A549 (cell line): ENCODE data around the gene TEPSIN. TPM values are rescaled to one million over a fixed set of nuclear protein-coding genes. Genes with fewer than 3 reads are reported as not detected.

ENCODE experiments used
- ATAC-seq, 2 experiments: fragments of 200-7000 bp in 1 of 2; fragments of >200 bp in 1 of 2; cut with Nextera tagmentation in 1 of 2; cut with Tn5 transposase in 1 of 2; 3 replicates each; pipeline versions ENCODE4 v1.8.0 to v1.9.1; 2018 to 2020; ENCODE audit warnings: mild to moderate bottlenecking in 1 of 2, moderate library complexity in 1 of 2
- CTCF ChIA-PET: fragments of 300-600 bp; sonication (Branson Sonifier 250); formaldehyde crosslinking; extraction: SDS; loops from one replicate; lab custom pipeline; 2021; ENCODE audit warnings: antibody characterized with exemption, inconsistent platforms; lab: Yijun Ruan, JAX
- POLR2A ChIA-PET: fragments of 350-600 bp; formaldehyde crosslinking; extraction: SDS; loops from one replicate; lab custom pipeline; 2021; ENCODE audit warnings: antibody characterized with exemption, inconsistent platforms; lab: Yijun Ruan, JAX
- DNase-seq, 2 experiments: peaks; one replicate each; pipeline versions ENCODE4 v3.0.0 to v3.0.0-alpha.2; 2011 to 2016; ENCODE audit warnings: low read depth in 1 of 2, low spot score in 1 of 2
- FAIRE-seq: peaks from 2 replicates; lab custom pipeline; 2011; peaks lifted over from hg19 to GRCh38; lab: Jason Lieb, UNC
- H3K27ac ChIP-seq, 2 experiments: fragments of >200 bp; sonication (Bioruptor Twin); formaldehyde crosslinking; 3 replicates each; pipeline ENCODE4 v1.5.1; 2016 to 2017
- H3K4me1 ChIP-seq: fragments of >200 bp; sonication (Bioruptor Twin); formaldehyde crosslinking; 3 replicates; pipeline ENCODE4 v1.6.1; 2016
- H3K4me2 ChIP-seq: fragments of >200 bp; sonication (Bioruptor Twin); formaldehyde crosslinking; 3 replicates; pipeline ENCODE4 v1.6.1; 2016
- H3K4me3 ChIP-seq: fragments of >200 bp; sonication (Bioruptor Twin); formaldehyde crosslinking; 3 replicates; pipeline ENCODE4 v1.5.1; 2016
- H3K9me3 ChIP-seq: fragments of >200 bp; sonication (Bioruptor Twin); formaldehyde crosslinking; 3 replicates; pipeline ENCODE4 v1.6.1; 2016
- GATA3 ChIP-seq: IDR thresholded peaks from 2 replicates; pipeline ENCODE4 v1.6.1; 2012; ENCODE audit warnings: borderline replicate concordance
- HDAC2 ChIP-seq: fragments of 200-600 bp; sonication (generic); IDR thresholded peaks from 2 replicates; pipeline ENCODE4 v1.6.1; 2016
- HOXB5 ChIP-seq: fragments of 250-450 bp; sonication (Bioruptor Pico); IDR thresholded peaks from 2 replicates; pipeline ENCODE4 v1.5.0; 2020; ENCODE audit warnings: mild to moderate bottlenecking, moderate library complexity
- NPAS2 ChIP-seq: fragments of 250-450 bp; sonication (Bioruptor Pico); IDR thresholded peaks from 2 replicates; pipeline ENCODE4 v1.8.0; 2022; ENCODE audit warnings: mild to moderate bottlenecking, moderate library complexity, borderline replicate concordance
- RAD21 ChIP-seq, 2 experiments: fragments of >200 bp in 1 of 2; sonication (Bioruptor Twin) in 1 of 2; formaldehyde crosslinking in 1 of 2; IDR thresholded peaks in 1 of 2; conservative IDR thresholded peaks in 1 of 2; 2 replicates in 1 of 2; 3 replicates in 1 of 2; pipeline ENCODE4 v1.6.1; 2012 to 2018; ENCODE audit warnings: inconsistent platforms in 1 of 2
- RARB ChIP-seq: fragments of 250-450 bp; sonication (Bioruptor Pico); IDR thresholded peaks from 2 replicates; pipeline ENCODE4 v1.8.0; 2021; ENCODE audit warnings: mild to moderate bottlenecking, moderate library complexity
- RFX5 ChIP-seq: fragments of 450-650 bp; IDR thresholded peaks from 2 replicates; pipeline ENCODE4 v1.7.1; 2014; ENCODE audit warnings: antibody characterized with exemption, mild to moderate bottlenecking, moderate library complexity
- SMC3 ChIP-seq: fragments of >200 bp; sonication (Bioruptor Twin); formaldehyde crosslinking; IDR thresholded peaks from 3 replicates; pipeline ENCODE4 v1.6.1; 2018; ENCODE audit warnings: inconsistent platforms
- TP53 ChIP-seq: fragments of 250-450 bp; sonication (Bioruptor Pico); IDR thresholded peaks from 2 replicates; pipeline ENCODE4 v1.5.0; 2021; ENCODE audit warnings: mild to moderate bottlenecking, moderate library complexity
- WGBS: methylation state at CpG from one replicate; pipeline ENCODE4 v1.1.6; 2017; ENCODE audit errors: missing lambda C conversion rate; 5-methylcytosine and 5-hydroxymethylcytosine counted together
- polyA plus RNA-seq, 4 experiments: library from polyadenylated mRNA; depleted of rRNA in 3 of 4; stranded (reverse); fragments of >200 nt; fragmentation: RNase III in 1 of 4; extraction: RNeasy Plus Mini Kit Qiagen cat#74134 plus additional on column Dnase treatment in 1 of 4; gene quantifications; 2 replicates in 3 of 4; 3 replicates in 1 of 4; pipeline ENCODE4 v1.2.3, GENCODE V29; 2011 to 2017
- TF ChIP-seq, protein P1 (sequence below): fragments of >200 bp; sonication (Bioruptor Twin); formaldehyde crosslinking; IDR thresholded peaks from 3 replicates; pipeline ENCODE4 v1.5.1; 2016
- TF ChIP-seq, protein P2 (sequence below): fragments of >200 bp; sonication (Bioruptor Twin); formaldehyde crosslinking; IDR thresholded peaks from 3 replicates; pipeline ENCODE4 v1.6.1; 2016

TEPSIN gene
- polyA plus RNA-seq, 2 of the 4 experiments (the other 2 are of a cell fraction), result 12.5 to 31.3 TPM

DNA sequence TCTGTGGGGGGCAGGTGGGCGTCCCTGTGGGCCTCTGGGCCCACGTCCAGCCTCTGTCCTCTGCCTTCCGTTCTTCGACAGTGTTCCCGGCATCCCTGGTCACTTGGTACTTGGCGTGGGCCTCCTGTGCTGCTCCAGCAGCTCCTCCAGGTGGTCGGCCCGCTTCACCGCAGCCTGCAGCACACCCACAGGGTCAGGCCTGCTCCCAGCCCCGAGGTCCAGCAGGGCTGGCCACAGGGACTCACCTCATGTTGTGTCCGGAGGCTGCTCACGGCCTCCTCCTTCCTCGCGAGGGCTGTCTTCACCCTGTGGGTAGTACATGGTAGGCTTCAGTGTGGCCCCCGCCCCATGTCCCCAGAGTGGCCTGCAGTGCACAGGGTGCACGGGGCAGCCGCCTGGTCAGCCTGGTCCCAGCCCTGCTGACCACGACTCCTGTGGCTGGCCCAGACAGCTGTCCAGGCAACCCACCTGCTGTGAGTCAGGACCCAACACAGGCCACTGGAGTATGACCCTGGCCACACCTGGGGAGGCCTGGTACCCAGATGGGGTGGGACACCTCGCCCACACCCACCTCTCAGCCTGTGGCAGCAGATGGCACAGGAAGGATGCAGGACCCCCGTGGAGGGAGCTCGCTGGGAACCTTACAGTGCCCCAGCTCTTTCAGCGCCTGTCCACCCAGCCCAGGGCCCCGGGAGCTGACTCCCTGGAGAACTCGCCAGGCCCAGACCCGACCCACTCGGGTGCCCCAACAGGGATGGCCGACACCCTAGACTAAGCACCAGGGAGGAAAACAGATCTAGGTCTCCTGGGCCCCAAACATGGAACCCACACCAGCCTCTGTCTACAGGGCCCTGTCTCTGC is 49.0 kb downstream of the TEPSIN start:
- Histone ChIP-seq H3K9me3 (no peaks in the 10 kb centered on the region), H3K27ac (no peak overlapping the region), H3K4me2 (no peak overlapping the region), H3K4me1 (no peaks in the 10 kb centered on the region)
- FAIRE-seq (no peak), DNase-seq (peak; percentile 46 to 52)
- WGBS, result 83% methylated on average over 25 of the region's 27 CpGs
- POLR2A ChIA-PET, result no interaction called here
- CTCF ChIA-PET, result interaction anchor here (0.6 to 5.9 kb wide), 15 partner anchors 11 to 205 kb away, joined by 3 to 58 read pairs (median 3); no protein-coding TSS in a partner anchor
- TF ChIP-seq RAD21 (conservative IDR thresholded peaks at IDR 0.05 in 1 of 2, IDR thresholded peaks at IDR 0.05 in 1 of 2), result peak in 1 of 2 experiments; percentile 60; a peak in 4 of 5 replicates
- TF ChIP-seq RARB (CRISPR knock-in tag), result no peak
- TF ChIP-seq, protein P1, sequence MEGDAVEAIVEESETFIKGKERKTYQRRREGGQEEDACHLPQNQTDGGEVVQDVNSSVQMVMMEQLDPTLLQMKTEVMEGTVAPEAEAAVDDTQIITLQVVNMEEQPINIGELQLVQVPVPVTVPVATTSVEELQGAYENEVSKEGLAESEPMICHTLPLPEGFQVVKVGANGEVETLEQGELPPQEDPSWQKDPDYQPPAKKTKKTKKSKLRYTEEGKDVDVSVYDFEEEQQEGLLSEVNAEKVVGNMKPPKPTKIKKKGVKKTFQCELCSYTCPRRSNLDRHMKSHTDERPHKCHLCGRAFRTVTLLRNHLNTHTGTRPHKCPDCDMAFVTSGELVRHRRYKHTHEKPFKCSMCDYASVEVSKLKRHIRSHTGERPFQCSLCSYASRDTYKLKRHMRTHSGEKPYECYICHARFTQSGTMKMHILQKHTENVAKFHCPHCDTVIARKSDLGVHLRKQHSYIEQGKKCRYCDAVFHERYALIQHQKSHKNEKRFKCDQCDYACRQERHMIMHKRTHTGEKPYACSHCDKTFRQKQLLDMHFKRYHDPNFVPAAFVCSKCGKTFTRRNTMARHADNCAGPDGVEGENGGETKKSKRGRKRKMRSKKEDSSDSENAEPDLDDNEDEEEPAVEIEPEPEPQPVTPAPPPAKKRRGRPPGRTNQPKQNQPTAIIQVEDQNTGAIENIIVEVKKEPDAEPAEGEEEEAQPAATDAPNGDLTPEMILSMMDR, result peak; percentile 25; the same call in 2 of the 3 replicates
- 0 out of 3 replicates have a peak, but pooled peaks have one; percentile 11 for TF ChIP-seq SMC3
- TF ChIP-seq, all 56 proteins: peak for 3
- ATAC-seq, result peak; percentile 45 to 80; a peak in 5 of 6 replicates
- H3K4me3 ChIP-seq, result no peak overlapping the region

DNA sequence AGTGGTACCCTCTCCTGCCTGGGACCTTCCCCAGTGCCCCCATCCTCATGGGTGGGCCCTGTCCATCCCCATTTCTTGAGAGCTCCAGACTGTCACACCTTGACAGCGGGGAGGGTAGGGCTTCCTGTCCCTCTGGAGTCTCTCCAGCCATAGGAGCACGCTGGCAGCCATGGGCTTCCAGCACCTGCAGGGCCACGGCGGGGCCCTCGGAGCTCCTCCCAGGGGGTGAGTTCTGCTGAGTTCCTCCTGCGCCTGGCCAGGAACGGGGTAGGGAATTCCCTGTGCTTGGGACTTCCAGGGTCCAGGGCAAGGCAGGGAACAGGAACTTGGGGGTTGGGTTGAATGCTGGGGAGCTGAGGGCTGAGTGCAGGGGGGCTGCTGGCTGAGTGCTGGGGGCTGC is 49.8 kb downstream of the TEPSIN start:
- TF ChIP-seq, protein P2, sequence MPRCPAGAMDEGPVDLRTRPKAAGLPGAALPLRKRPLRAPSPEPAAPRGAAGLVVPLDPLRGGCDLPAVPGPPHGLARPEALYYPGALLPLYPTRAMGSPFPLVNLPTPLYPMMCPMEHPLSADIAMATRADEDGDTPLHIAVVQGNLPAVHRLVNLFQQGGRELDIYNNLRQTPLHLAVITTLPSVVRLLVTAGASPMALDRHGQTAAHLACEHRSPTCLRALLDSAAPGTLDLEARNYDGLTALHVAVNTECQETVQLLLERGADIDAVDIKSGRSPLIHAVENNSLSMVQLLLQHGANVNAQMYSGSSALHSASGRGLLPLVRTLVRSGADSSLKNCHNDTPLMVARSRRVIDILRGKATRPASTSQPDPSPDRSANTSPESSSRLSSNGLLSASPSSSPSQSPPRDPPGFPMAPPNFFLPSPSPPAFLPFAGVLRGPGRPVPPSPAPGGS, result no peak
- H3K4me3 ChIP-seq, result no peak overlapping the region
- no peak for DNase-seq
- H3K4me2 ChIP-seq, result no peak overlapping the region
- no peak overlapping the region for H3K27ac ChIP-seq
- CTCF ChIA-PET, result interaction anchor here (0.6 to 5.9 kb wide), 14 partner anchors 10 to 295 kb away, joined by 3 to 58 read pairs (median 4); no protein-coding TSS in a partner anchor
- POLR2A ChIA-PET, result no interaction called here
- 94% methylated on average over 2 of the region's 7 CpGs for WGBS
- H3K4me1 ChIP-seq, result no peaks in the 10 kb centered on the region
- no peak for FAIRE-seq
- ATAC-seq, result no peak
- no peaks in the 10 kb centered on the region for H3K9me3 ChIP-seq

DNA sequence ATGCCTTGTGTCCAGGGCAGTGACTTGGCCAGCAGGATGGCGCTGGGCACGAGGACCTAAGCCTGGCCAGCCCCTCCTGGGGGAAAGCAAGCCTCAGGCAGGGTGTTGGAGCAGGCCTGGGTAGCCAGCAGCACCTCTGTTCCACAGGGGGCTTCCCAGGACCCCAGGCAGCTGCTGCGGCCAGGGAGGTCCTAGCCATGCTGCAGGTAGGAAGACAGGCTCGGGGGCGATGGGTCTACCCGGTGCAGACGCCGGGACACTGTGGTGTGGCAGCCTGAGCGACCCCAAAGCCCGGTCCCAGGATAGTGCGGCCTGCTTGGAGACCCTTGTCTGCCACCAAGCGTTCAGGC is 50.4 kb downstream of the TEPSIN start:
- ChIA-PET POLR2A (no interaction called here), CTCF (interaction anchor here (0.9 to 5.9 kb wide), 6 partner anchors 10 to 165 kb away, joined by 3 to 58 read pairs (median 4); no protein-coding TSS in a partner anchor)
- no peaks in the 10 kb centered on the region for H3K9me3 ChIP-seq
- H3K27ac ChIP-seq, result no peak overlapping the region
- TF ChIP-seq RFX5, result no peak
- no peak for TF ChIP-seq SMC3
- TF ChIP-seq, protein P2, result no peak
- TF ChIP-seq TP53 (CRISPR knock-in tag), result no peak
- no peak for TF ChIP-seq NPAS2 (CRISPR knock-in tag)
- TF ChIP-seq HOXB5 (CRISPR knock-in tag), result no peak
- no peak for TF ChIP-seq GATA3
- TF ChIP-seq HDAC2, result no peak
- WGBS, result 89% methylated on average over 12 of the region's 12 CpGs
- no peak overlapping the region for H3K4me2 ChIP-seq
- DNase-seq, result no peak
- no peak for FAIRE-seq
- H3K4me3 ChIP-seq, result no peak overlapping the region
- ATAC-seq, result no peak
- H3K4me1 ChIP-seq, result no peaks in the 10 kb centered on the region
